ENCODE measurements around the gene RASAL1.
A peak's percentile ranks its signal among the peaks of the same experiment; 100 is the strongest.

Gene RASAL1

DNA sequence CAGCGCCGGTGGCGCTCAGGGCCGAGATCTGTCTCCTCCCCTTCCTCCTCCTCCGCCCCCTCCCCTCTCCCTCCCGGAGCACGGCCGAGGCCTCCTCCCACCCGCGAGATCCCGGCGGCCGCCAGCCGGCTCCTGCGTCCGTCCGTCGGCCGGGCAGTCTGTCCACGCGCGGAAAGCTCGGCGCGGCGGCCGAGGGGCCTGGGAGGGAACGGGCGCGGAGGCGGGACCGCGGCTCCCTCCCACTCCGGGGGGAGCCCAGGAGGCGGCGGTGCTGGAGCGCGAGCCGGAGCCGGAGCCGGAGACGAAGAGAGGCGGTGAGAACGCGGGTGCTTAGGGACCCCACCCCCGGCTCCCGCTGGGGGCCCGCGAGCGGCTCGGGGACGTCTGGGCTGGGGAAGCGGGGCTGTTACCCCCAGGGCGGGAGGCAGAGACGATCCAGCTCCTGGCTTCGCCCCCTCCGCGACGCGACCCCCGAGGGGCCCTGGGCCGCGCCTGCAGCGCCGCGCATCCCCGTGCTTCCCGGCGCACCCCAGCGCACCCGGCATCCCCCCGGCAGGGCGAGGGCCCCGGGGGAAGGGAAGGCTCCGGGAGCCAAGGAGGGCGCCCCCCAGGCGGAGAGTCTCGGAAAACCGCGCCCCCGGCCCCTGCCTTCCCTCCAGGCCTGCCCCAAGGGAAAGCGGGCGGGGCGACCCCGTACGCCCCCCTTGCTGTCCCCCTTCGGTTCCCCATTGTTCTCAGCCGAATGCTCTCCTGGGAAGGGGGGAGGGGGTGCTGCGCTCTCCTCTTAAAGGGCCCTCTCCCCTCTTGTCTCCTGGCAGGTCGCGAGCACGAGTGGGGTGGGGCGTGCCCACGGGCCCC lies 78.7 kb downstream of the RASAL1 start, which contains the start of gene DTX1:
TSS of gene DTX1 (plus strand) at position 100 of the 858 bp plus-strand sequence. CDS start 1,463 bp downstream, outside the sequence.
- peak; percentile 42 to 49 for DNase-seq

DNA sequence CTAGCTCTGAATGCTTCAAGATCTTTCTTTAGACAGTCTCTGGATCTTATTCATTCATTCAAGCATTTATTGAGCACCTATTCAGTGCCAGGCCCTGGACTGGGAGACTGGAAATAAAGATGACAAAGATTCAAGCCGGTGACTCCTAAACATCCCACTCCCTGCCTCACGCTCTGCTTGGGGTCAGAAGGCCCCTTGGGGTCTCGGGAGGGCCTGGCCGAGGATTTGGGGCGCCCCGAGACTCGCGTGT lies 79.3 kb downstream of the RASAL1 start:
- DNase-seq: no peak

- no peak for DNase-seq
Observed at GRCh38 chr12:113055594-113056380, 79.8 kb downstream of the RASAL1 start.

DNA sequence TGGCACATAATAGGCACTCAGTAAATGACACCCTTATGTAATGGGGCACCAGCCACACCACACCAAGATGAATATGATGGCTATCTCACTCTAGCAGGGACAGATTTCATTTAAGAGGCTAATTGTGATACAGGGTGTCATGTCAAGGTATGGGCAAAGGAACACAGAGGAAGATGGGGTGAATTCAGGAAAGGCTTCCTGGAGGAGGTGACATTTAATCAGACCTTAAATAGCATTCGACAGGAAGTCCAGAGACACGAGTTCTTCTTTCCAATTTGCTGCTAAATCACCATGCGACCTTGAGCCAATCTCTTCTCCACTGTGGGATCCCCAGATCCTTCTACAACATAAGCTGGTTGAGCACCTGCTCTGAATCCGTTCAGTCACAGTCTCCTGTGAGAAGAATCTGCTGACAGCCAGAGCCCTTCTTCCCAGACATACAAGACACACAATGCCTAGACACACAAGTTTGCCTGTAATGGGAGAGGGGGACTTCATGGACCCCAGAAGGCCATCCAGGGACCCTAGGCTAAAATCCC lies 80.5 kb downstream of the RASAL1 start:
- DNase-seq: no peak

GRCh38 chr12:113052326-113052725 lies 83.2 kb downstream of the RASAL1 start:
- no peak for DNase-seq

DNA sequence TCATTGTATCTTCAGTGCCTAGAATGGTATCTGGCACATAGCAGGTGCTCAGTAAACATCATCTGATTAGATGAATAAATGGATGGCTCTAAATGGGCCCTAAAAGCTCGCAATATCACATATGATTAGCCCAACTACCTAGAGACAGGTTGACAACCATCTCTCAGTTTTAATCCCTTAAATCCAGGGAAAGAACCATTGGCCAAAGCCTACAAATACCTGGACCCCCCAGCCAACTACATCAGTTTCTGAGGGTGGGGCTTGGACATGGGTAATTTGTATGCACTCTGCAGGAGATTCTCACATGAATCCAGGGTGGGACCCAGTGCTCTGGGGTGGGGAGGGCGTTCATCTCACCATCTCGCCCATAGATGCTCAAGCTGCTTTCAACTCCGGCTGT lies 83.8 kb downstream of the RASAL1 start:
- DNase-seq: no peak

DNA sequence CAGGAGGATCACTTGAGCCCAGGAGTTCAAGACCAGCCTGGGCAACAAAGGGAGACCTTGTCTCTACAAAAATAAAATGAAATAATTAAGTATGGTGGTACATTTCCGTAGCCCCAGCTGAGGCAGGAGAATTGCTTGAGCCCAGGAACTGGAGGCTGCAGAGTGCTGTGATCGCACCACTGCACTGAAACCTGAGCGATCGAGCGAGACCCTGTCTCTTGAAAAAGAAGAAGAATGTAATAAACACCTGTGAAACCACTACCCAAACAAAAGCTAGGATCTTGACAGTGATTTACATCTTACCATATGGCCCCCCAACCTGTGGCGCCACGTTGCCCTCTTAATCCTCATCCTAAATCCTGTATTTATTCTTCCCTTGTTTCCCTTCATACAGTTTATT lies 84.8 kb downstream of the RASAL1 start:
- no peak for DNase-seq

DNA sequence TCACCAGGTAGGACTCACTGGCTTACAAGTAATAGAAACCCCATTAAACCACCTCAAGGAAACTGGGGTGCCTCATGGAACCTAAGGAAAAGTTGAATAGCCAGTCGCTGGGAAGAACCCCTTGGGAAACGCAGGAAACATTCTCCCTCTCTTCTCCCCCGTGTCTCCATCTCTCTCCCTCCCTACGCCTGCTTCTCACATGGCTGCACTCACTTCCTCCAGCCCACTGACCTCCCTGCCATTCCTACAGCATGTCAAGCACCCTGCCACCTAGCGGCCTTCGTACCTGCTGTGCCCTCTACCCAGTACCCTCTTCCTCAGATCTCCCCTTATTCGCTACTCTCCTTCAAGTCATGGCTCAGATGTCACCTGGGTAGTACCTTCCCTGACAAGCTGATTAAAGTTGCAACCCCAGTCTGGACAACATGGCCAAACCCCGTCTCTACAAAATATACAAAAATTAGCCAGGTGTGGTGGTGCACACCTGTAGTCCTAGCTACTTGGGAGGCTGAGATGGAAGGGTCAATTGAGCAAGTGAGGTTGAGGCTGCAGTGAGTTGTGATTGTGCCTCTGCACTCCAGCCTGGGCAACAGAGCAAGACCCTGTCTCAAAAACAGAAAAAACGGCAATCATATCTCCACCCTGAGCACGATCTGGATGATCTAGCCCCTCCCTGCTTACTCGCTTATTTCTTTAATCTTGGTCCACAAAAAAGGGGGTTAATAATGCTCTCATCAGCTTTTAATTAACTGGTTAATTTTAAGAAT lies 85.4 kb downstream of the RASAL1 start:
- DNase-seq: no peak

Measured in stimulated activated CD4-positive, alpha-beta T cell treated with anti-CD3 and anti-CD28 coated beads, Interleukin-4, amount 100 ng/mL, for 4 hours (primary cell).